ENCODE data around the gene RPP25.
"Not testable (repeated sequence)": the region's sequence is repeated elsewhere in the genome, so short reads cannot be mapped to it uniquely, and the experiment has no call there.

RPP25 gene

GRCh38 chr15:74962219-74962618 lies 5.6 kb upstream of the RPP25 start:
- DNase-seq = no peak

GRCh38 chr15:74961616-74962015 lies 5.0 kb upstream of the RPP25 start:
- no peak for DNase-seq

GRCh38 chr15:74960995-74961588 lies 4.5 kb upstream of the RPP25 start:
- peak; percentile 28 for DNase-seq

GRCh38 chr15:74960286-74960685 lies 3.7 kb upstream of the RPP25 start:
- DNase-seq = no peak

GRCh38 chr15:74959586-74959939 lies 3.0 kb upstream of the RPP25 start:
- DNase-seq = no peak

- no peak for DNase-seq
These were observed 2.5 kb upstream of the RPP25 start for GRCh38 chr15:74958908-74959585.

- DNase-seq = peak; percentile 40
These were observed 1.8 kb upstream of the RPP25 start for GRCh38 chr15:74958320-74958907.

- DNase-seq = peak; percentile 15
These were observed 984 bp upstream of the RPP25 start for GRCh38 chr15:74957476-74958035.

- peak; percentile 86 for DNase-seq
These were observed 550 bp downstream of the RPP25 start for GRCh38 chr15:74955796-74956647.

GRCh38 chr15:74955017-74955416 lies 1.6 kb downstream of the RPP25 start:
- no peak for DNase-seq

GRCh38 chr15:74954515-74954914 lies 2.1 kb downstream of the RPP25 start:
- DNase-seq = no peak

- DNase-seq = no peak
These were observed 5.6 kb downstream of the RPP25 start for GRCh38 chr15:74951006-74951405.

- peak; percentile 84 for DNase-seq
These were observed 6.3 kb downstream of the RPP25 start for GRCh38 chr15:74950078-74950908.

GRCh38 chr15:74937590-74938371 lies 18.8 kb downstream of the RPP25 start, which contains the start of gene COX5A:
COX5A (minus strand) TSS chr15:74938073; CDS start chr15:74938014, 59 bp downstream.
- DNase-seq = peak; percentile 94

- DNase-seq = no peak
These were observed 19.3 kb downstream of the RPP25 start for GRCh38 chr15:74937272-74937589.

GRCh38 chr15:74935193-74935592 lies 21.4 kb downstream of the RPP25 start:
- not testable (repeated sequence) for DNase-seq

- DNase-seq = no peak
These were observed 23.0 kb downstream of the RPP25 start for GRCh38 chr15:74933573-74933972.

GRCh38 chr15:74928771-74929198 lies 27.8 kb downstream of the RPP25 start:
- DNase-seq = no peak

- no peak for DNase-seq
These were observed 32.0 kb downstream of the RPP25 start for GRCh38 chr15:74924525-74924924.

- DNase-seq = no peak
These were observed 36.1 kb downstream of the RPP25 start for GRCh38 chr15:74920456-74920855.

GRCh38 chr15:74917676-74918075 lies 38.9 kb downstream of the RPP25 start:
- no peak for DNase-seq
